ENCODE results near the gene CTH.
"Not testable (repeated sequence)": the region's sequence is repeated elsewhere in the genome, so short reads cannot be mapped to it uniquely, and the experiment has no call there.

Gene CTH

DNA sequence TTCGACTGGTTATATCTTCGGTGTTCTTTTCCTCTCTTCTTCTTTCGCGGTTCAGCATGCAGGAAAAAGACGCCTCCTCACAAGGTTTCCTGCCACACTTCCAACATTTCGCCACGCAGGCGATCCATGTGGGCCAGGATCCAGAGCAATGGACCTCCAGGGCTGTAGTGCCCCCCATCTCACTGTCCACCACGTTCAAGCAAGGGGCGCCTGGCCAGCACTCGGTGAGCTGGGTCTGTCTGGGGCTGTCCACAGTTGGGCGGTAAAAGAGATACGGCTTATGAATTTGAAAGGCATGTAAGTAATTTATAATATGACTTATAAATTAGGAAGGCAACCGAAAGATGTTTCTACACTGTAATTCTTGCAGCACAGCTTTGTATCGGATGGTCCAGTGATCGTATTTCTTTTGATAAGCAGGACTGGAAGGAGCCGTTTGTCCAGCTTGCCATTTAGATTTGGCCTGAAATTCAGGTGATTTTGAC is 334 bp downstream of the CTH start:
- DNase-seq: peak in 1 of 14 donors; percentile 65

DNA sequence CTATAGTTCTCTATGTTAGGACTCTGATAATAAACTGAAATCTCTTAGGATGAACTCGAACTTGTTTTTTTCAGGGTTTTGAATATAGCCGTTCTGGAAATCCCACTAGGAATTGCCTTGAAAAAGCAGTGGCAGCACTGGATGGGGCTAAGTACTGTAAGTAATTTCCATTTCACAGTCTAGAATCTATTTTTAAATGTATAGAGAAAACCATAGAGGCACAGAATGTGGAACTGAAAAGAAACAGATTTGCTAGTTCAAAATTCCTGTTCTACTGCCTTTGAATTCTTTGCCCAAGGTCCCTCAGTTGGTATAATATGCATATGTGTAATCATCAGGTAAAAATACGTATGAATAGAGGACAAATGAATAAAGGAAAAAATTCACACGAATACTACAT is 4.8 kb downstream of the CTH start:
- no peak for DNase-seq

DNA sequence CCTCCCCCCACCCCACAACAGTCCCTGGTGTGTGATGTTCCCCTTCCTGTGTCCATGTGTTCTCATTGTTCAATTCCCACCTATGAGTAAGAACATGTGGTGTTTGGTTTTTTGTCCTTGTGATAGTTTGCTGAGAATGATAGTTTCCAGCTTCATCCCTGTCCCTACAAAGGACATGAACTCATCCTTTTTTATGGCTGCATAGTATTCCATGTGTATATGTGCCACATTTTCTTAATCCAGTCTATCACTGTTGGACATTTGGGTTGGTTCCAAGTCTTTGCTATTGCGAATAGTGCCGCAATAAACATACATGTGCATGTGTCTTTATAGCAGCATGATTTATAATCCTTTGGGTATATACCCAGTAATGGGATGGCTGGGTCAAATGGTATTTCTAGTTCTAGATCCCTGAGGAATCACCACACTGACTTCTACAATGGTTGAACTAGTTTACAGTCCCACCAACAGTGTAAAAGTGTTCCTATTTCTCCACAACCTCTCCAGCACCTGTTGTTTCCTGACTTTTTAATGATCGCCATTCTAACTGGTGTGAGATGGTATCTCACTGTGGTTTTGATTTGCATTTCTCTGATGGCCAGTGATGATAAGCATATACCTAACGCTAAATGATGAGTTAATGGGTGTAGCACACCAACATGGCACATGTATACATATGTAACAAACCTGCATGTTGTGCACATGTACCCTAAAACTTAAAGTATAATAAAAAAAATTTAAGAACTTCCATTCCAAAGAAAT is 8.1 kb downstream of the CTH start:
- not testable (repeated sequence) for DNase-seq

GRCh38 chr1:70420320-70420719 is 9.3 kb downstream of the CTH start:
- no peak for DNase-seq

GRCh38 chr1:70426154-70427131 is 15.4 kb downstream of the CTH start:
- no peak for DNase-seq

GRCh38 chr1:70427976-70428375 is 16.9 kb downstream of the CTH start:
- DNase-seq: no peak

- DNase-seq: no peak
Measured at GRCh38 chr1:70429219-70429618, 18.2 kb downstream of the CTH start.

- no peak for DNase-seq
Measured at GRCh38 chr1:70429757-70430156, 18.7 kb downstream of the CTH start.

DNA sequence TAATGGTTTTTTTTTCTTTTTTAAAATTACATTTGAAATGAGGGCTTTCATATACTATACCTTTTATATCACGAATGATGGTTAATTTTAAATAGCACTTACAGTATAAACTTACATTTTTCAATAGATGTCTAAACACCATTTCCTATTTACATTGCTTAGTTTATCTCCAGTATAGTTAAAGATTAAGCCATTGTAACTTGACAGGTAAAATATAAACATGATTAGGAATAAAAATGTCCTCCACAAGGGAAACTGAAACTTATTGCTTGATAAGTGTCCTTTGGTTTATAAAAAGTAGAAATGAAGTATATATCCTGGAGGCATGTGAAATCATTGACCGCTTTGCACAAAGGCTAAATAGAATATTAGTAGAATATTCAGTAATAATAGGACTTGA is 20.2 kb downstream of the CTH start:
- DNase-seq: no peak

DNA sequence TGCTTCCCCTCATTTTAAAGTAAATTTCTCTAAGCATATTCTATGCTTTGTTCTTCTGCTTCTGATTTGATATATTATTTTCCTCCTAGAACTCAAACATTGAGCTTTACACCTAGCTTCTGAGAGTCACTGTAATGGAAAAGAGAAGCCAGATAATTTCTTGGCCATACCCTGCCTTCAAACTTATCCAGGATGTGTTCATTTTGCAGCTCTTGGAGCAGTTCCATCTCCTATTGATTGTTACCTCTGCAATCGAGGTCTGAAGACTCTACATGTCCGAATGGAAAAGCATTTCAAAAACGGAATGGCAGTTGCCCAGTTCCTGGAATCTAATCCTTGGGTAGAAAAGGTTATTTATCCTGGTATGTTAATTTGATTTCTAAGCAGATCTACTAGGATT is 20.8 kb downstream of the CTH start:
- DNase-seq: no peak

- no peak for DNase-seq
Measured at GRCh38 chr1:70434253-70434859, 23.3 kb downstream of the CTH start.

DNA sequence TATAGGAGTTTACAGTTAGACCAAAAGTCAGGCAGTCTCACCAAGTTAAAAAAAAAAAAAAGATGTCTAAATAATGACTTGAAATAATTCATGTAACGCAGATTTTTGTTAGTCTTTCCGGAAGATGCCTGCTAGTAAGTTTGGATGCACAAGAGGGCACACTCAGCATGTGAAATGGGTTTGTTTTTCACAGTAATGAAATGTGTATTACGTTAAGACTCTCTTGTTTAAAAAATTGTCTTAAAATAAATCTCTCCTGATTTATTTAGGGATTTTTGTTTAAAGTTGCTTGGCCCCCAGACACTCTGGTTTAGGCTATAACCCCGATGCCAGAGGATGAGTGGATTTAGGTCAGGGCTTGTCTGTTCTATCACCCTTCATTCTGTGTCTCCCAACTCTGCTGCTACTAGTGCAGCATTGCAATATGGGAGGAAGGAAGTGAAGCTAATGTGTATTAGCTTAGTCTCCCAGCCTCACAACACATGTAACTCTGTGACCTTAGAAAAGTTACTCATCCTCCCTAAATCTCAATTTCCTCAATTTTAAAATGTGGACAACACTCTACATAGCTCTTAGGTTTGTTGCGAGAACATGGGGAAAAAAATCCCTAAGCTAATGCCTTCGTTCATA is 25.7 kb downstream of the CTH start:
- no peak for DNase-seq

DNA sequence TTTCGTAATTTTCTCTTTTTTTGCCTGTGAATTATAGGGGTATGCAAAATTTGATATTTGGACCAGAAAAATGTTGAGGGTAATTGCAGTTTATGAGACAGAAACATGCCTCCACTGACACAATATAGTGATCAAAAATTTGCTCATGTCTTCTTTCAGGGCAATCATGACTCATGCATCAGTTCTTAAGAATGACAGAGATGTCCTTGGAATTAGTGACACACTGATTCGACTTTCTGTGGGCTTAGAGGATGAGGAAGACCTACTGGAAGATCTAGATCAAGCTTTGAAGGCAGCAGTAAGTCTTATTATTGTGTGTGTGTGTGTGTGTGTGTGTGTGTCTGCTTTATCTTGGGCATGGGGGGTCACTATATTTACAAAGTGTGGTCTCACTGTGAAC is 27.5 kb downstream of the CTH start:
- no peak for DNase-seq

DNA sequence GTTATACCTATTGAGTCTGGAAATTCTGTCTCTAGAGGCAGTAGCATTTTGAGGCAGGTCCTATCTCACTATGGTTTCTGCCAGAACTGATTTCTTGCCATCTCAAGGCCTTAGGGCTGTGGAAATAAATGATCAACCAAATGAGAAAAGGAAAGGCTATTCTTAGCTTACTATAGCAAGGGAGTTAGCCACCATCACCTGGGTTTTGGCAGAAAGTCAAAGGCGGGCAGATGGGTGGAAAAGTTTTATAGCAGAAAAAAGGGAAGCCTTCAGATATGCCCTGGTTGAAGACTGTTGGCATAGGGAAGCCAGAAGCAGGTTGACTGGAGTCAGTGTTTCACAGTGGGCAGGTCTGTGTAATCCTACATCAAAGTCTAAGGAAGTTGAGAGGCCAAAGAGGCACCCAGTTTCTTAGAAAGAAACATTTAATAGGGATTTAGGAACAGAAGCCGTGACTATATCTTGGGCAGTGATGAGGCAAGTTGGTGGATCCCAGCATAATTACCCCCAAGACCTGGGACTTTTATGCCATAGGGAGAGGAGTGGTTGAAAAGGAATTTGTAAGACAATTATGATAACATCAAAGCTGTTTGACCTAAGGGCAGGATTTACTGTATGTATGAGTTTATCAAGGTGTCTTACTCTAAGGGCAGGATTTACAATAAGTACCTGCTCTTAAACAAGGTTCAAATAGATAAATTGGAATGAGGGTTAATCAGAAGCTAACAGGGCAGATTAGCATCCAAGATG is 29.7 kb downstream of the CTH start:
- DNase-seq: no peak

- no peak for DNase-seq
Measured at GRCh38 chr1:70441392-70442035, 30.4 kb downstream of the CTH start.

DNA sequence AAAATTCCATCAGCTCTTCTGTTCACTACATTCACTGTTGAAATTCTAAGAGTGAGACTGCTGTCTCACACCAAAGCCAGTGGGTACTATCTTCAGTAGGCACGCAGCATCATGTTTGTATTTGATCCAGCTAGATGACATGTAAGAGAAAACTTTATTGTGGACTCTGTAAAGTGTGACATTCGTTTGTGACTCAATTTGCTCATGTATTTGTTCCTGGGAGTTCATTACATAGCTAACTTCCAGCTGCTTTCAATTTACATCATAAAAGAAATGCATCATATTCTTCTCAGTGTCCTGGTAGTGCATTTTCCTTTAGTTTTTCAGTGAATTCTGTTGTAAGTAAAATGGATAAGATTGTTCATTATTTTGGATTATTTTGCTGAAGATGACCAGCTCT is 31.4 kb downstream of the CTH start:
- DNase-seq: no peak

GRCh38 chr1:70443739-70444138 is 32.7 kb downstream of the CTH start:
- no peak for DNase-seq

- DNase-seq: no peak
Measured at GRCh38 chr1:70449049-70449448, 38.0 kb downstream of the CTH start.

- not testable (repeated sequence) for DNase-seq
Measured at GRCh38 chr1:70452164-70452939, 41.3 kb downstream of the CTH start.

DNA sequence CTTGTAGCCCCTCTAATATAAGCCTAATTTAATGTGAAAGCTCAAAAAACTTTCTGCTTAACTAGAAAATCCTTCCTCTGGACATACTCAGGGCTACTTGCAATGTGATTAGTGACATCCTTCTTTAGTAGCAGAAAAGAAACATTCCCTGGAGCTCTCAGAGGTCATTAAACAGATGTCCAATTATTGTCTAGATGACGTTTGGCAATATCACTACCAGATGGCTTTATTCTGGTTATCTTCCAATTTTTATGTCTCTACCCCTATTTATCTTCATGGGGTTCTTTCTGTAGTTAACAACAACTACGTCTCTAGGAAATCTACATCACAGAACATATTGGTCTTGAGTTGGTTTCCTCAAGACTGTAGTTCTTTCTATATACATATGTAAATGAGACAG is 44.2 kb downstream of the CTH start:
- DNase-seq: no peak

Data from C1 segment of cervical spinal cord (tissue), 14 donors.